ENCODE measurements around the gene TRIM31.
A peak's percentile ranks its signal among the peaks of the same experiment; 100 is the strongest.

Gene TRIM31

GRCh38 chr6:30075094-30075789, 37.6 kb downstream of the TRIM31 start, which contains the start of gene RNF39:
RNF39 (minus strand) TSS chr6:30075769; CDS start chr6:30075585, 184 bp downstream.
- no peak for DNase-seq (ENCODE audit: low read depth)
- no peak for TF ChIP-seq CTCF (conservative IDR thresholded peaks at IDR 0.05; ENCODE audit: low read depth, low read length)
- H3K4me3 ChIP-seq (ENCODE audit: low read depth, low read length), result no peak within 1 kb of the TSS

GRCh38 chr6:30074331-30075093, 38.4 kb downstream of the TRIM31 start:
- H3K4me3 ChIP-seq (ENCODE audit: low read depth, low read length), result no peak overlapping the region
- no peak for TF ChIP-seq CTCF (conservative IDR thresholded peaks at IDR 0.05; ENCODE audit: low read depth, low read length)
- no peak for DNase-seq (ENCODE audit: low read depth)

- no peak for DNase-seq (ENCODE audit: low read depth)
- TF ChIP-seq CTCF (conservative IDR thresholded peaks at IDR 0.05; ENCODE audit: low read depth, low read length), result no peak
- H3K4me3 ChIP-seq (ENCODE audit: low read depth, low read length), result no peak overlapping the region
These were observed 39.2 kb downstream of the TRIM31 start for GRCh38 chr6:30073489-30074235.

- DNase-seq (ENCODE audit: low read depth), result no peak
- no peak overlapping the region for H3K4me3 ChIP-seq (ENCODE audit: low read depth, low read length)
- TF ChIP-seq CTCF (conservative IDR thresholded peaks at IDR 0.05; ENCODE audit: low read depth, low read length), result no peak
These were observed 41.0 kb downstream of the TRIM31 start for GRCh38 chr6:30071858-30072257.

- H3K4me3 ChIP-seq (ENCODE audit: low read depth, low read length), result peak overlapping the region; percentile 36
- peak; percentile 31 for TF ChIP-seq CTCF (conservative IDR thresholded peaks at IDR 0.05; ENCODE audit: low read depth, low read length)
- peak; percentile 54 for DNase-seq (ENCODE audit: low read depth)
These were observed 41.6 kb downstream of the TRIM31 start for GRCh38 chr6:30071081-30071818.

DNA sequence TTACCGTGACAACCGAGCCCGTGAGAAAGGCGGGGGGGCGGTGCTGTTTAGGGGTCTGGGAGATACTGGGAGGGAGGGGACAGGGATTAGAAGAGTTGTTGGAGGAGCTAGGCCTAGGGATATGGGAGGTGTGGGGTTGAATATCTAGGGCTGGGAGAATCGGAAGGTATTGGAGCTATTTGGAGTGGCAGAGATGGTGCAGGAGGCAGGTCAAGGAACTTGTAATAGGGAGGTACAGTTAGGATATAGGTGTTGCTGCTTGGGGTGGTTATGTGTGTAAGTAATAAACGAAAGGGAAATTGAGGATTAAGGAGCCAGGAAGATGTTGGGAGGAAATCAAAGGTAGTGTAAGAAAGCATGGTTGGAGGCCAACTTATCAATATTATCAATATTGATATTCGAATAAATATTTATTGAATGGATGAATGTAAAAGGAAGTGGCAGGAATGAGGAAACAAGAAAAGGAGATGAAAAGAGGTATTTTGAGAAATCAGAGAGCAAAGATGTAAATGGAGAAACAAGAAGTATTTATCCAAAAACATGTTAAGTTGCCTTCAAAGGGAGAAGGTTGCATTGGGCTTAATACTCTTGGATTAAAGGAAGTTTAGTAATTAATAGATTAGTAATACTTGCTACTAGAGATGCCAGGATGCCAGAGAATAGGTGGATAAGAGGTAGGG, 45.3 kb downstream of the TRIM31 start:
- H3K4me3 ChIP-seq (ENCODE audit: low read depth, low read length), result peak overlapping the region; percentile 75
- no peak for TF ChIP-seq CTCF (conservative IDR thresholded peaks at IDR 0.05; ENCODE audit: low read depth, low read length)
- DNase-seq (ENCODE audit: low read depth), result no peak

Measured in choroid plexus epithelial cell (primary cell).